GM20000 (cell line): ENCODE data around the gene GPR161.

Source experiments
- DNase-seq: peaks from one replicate; pipeline ENCODE4 v3.0.0; 2012; ENCODE audit warnings: low spot score
- TF ChIP-seq, protein P1 (sequence below): IDR thresholded peaks from 2 replicates; pipeline ENCODE4 v1.5.1; 2012; ENCODE audit warnings: mild to moderate bottlenecking, control low read depth; ENCODE audit errors: extremely low read depth, missing control alignments

The GPR161 gene

DNA sequence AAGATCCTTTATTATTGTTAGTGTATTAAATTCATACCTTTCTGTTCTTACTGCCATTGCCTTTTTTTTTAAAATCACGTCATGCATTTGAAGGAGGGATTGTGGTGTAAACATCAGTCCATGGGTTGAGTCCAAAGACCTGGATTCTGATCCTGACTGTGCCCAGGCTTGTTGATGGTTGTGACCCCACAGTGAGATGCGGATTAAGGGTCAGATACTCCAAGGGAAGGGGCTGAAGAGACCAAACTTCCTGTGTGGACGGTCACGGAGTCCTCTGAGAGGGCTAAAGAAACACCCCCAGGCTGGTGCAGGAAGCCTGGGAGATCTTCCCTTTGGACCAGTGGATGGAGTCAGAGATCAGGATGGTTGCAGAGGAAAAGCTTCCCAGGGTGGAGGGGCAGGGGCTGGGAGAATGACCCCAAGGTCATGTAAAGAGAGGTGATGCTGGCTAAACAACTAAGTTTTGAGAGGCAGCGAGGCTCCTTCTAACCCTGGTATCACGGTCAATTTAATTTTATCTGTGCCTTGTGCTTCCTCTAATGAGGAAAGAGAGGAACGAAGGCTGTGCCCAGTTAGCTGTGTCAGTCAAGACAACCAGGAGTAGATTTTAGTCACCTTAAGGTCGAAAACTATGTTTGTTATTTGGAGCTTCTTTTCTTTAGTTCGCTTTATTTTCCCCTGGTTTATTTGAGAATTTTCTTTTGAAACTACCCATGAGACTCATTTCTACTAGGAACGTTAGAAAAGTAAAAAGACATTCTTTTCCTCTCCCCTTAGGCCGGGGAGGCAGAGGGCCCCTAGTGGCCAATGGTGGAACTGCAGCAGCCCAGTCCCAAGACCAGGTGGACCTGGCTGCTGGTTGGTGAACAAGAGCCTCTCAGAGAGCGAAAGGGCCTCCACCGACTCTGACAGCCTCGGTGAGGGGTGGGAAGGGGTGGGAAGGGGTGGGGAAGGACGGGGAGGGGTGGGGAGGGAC is 8.7 kb upstream of the GPR161 start:
- peak; percentile 91 for DNase-seq
- TF ChIP-seq, protein P1, sequence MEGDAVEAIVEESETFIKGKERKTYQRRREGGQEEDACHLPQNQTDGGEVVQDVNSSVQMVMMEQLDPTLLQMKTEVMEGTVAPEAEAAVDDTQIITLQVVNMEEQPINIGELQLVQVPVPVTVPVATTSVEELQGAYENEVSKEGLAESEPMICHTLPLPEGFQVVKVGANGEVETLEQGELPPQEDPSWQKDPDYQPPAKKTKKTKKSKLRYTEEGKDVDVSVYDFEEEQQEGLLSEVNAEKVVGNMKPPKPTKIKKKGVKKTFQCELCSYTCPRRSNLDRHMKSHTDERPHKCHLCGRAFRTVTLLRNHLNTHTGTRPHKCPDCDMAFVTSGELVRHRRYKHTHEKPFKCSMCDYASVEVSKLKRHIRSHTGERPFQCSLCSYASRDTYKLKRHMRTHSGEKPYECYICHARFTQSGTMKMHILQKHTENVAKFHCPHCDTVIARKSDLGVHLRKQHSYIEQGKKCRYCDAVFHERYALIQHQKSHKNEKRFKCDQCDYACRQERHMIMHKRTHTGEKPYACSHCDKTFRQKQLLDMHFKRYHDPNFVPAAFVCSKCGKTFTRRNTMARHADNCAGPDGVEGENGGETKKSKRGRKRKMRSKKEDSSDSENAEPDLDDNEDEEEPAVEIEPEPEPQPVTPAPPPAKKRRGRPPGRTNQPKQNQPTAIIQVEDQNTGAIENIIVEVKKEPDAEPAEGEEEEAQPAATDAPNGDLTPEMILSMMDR: peak; percentile 100

DNA sequence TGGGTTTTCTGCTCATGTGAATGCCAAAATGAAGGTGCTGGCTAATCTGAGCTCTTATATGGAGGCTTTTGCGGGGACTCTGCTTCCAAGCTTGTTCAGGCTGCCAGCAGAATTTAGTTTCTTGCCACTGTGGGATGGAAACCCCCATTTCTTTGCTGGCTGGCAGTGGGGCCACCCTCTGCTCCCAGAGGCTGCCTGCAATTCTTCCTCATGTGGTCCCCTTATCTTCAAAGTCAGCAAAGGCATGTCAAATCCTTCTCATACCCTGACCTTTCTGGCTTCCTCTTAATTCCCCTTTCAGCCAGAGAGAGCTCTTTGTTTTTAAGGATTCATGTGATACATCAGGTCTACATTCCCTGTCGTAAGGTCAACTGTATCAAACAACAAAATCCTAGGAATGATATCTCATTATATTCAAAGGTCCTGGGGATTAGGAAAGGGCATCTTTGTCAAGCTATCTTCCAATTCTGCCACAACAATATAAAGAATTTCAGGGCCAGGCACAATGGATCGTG is 5.2 kb upstream of the GPR161 start:
- no peak for DNase-seq
- TF ChIP-seq, protein P1: no peak

DNA sequence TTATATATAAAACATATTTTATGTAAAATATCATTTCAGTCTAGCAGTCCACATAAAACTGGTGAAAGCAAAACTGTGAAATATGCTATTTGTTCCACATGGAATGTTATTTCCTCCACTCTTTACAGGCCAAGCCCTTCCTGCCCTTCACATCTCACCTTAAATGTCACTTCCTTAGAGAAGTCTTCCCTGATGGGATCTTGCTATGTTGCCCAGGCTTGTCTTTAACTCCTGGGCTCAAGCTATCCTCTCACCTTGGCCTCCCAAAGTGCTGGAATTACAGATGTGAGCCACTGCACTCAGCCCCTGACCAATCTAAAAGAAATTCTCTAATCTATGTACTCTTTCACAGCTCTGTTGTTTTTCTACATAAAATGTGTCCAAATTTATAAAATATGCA is 2.3 kb upstream of the GPR161 start:
- TF ChIP-seq, protein P1: no peak
- no peak for DNase-seq

- TF ChIP-seq, protein P1: no peak
- DNase-seq: no peak
These were observed 1.4 kb upstream of the GPR161 start for GRCh38 chr1:168138134-168138533.

GRCh38 chr1:168137515-168137821 is 738 bp upstream of the GPR161 start:
- TF ChIP-seq, protein P1: no peak
- DNase-seq: no peak

- DNase-seq: peak; percentile 50
- TF ChIP-seq, protein P1: no peak
These were observed 615 bp downstream of the GPR161 start for GRCh38 chr1:168135921-168136708.
